ENCODE data around the gene CBL. TPM values are rescaled to one million over a fixed set of nuclear protein-coding genes. Genes with fewer than 3 reads are reported as not detected.
A peak's percentile ranks its signal among the peaks of the same experiment; 100 is the strongest.

CBL gene
- polyA plus RNA-seq, 4 donors = 2.2 to 10.1 (median 4.3) TPM

DNA sequence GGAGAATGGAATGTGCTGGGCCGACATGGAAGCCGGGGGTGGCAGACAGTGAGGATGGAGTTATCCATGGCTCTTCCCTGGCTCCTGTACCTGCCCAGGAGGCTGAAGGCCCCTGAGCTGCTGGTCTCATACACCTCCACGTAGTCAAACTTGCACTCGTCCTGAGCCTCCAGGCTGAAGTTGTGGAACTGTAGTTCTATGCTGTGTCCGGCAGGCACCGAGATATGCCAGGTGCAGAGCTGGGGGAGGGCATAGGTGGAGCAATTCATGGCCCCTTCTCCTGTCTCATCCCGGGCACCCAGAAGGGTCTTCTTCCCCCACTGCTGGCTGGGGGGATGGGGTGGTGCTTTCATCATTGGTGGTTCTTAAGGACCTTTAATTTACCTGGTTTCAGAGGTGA, 137.6 kb downstream of the CBL start:
- DNase-seq (no peak), FAIRE-seq (no peak)
- WGBS, 3 donors = 86 to 92% (median 92%) methylated on average over 7 of the region's 7 CpGs
- Histone ChIP-seq H3K27ac (ENCODE audit: low read depth in 1 of 3, low read length in 2 of 3) (no peak overlapping the region), H3K36me3 (ENCODE audit: control insufficient read depth in 3 of 3, insufficient read depth in 2 of 3, low read depth in 1 of 3, low read length in 3 of 3) (peaks cover 0 to 6% (median 0%) of the 10 kb centered on the region in 3 donors), H3K27me3 (ENCODE audit: control insufficient read depth in 3 of 3, insufficient read depth in 3 of 3, low read length in 3 of 3) (peaks cover 0 to 33% (median 0%) of the 10 kb centered on the region in 3 donors), H3K4me3 (ENCODE audit: low read depth in 1 of 3, low read length in 3 of 3) (no peak overlapping the region), H3K4me1 (ENCODE audit: control insufficient read depth in 3 of 3, insufficient read depth in 2 of 3, low read depth in 1 of 3, low read length in 2 of 3) (peaks cover 3 to 23% (median 5%) of the 10 kb centered on the region in 3 donors), H3K9me3 (ENCODE audit: control insufficient read depth in 2 of 2, insufficient read depth in 1 of 2, low read depth in 1 of 2, low read length in 1 of 2) (no peaks in the 10 kb centered on the region)

DNA sequence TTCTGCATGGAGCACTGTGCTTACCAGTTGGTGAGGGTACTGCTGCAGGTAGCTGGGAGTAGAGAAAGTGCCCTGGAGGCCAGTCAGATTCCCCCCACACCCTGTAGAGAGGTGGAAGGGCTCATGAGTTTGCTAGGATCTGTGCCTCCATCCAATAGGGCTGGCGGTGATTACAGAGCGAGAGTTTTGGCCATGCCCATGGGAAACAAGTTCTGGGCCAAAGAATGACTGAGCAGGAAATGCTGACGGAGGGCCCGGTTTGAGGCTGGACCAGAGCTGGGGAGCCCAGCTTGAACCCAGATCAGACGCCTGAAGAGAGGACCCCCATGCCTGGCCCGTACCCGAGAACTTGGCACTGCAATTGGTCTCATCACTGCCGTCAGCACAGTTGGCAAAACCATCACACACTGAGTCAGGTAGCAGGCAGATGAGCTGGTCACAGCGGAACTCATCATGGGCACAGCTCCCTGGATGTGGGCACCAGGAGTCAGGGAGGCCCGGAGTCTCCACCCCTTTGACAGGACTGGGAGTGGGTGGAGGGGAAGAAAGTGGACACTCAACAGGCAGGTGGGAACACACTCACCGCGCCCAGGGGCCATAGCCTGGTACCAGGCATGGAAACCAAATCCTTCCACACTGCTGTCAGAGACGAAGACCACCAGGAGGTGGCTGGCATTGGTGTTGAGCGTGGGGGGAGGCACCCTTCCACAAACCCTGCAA, 138.3 kb downstream of the CBL start:
- Histone ChIP-seq H3K27ac (ENCODE audit: low read depth in 1 of 3, low read length in 2 of 3) (no peak overlapping the region), H3K9me3 (ENCODE audit: control insufficient read depth in 2 of 2, insufficient read depth in 1 of 2, low read depth in 1 of 2, low read length in 1 of 2) (no peaks in the 10 kb centered on the region), H3K36me3 (ENCODE audit: control insufficient read depth in 3 of 3, insufficient read depth in 2 of 3, low read depth in 1 of 3, low read length in 3 of 3) (no peaks in the 10 kb centered on the region), H3K27me3 (ENCODE audit: control insufficient read depth in 3 of 3, insufficient read depth in 3 of 3, low read length in 3 of 3) (peaks cover 0 to 27% (median 0%) of the 10 kb centered on the region in 3 donors), H3K4me1 (ENCODE audit: control insufficient read depth in 3 of 3, insufficient read depth in 2 of 3, low read depth in 1 of 3, low read length in 2 of 3) (peaks cover 0 to 17% (median 5%) of the 10 kb centered on the region in 3 donors), H3K4me3 (ENCODE audit: low read depth in 1 of 3, low read length in 3 of 3) (no peak overlapping the region)
- DNase-seq (no peak), FAIRE-seq (no peak)
- 82 to 91% (median 83%) methylated on average over 14 of the region's 14 CpGs for WGBS, 3 donors

DNA sequence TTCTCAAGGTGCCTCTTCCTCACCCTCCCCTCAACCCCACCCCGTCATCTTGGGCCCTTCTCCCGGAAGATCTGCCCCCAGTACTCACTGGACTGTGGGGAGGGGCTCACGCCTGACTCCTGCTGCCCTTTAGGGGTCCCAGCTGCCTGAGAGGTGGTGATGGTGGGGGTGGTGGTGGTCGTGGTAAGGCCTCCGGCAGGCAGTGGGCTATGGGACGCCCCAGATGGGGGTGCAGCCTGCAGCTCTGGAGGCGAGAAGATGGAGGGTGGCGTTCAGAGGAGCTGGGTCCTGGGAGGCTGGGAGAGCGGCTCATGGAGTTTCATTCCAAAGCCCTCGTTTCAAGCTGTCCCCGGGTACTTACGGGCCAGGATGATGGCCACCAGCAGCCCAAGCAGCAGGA, 139.5 kb downstream of the CBL start:
- Histone ChIP-seq H3K27ac (ENCODE audit: low read depth in 1 of 3, low read length in 2 of 3) (no peak overlapping the region), H3K4me1 (ENCODE audit: control insufficient read depth in 3 of 3, insufficient read depth in 2 of 3, low read depth in 1 of 3, low read length in 2 of 3) (peaks cover 0 to 9% (median 5%) of the 10 kb centered on the region in 3 donors), H3K9me3 (ENCODE audit: control insufficient read depth in 2 of 2, insufficient read depth in 1 of 2, low read depth in 1 of 2, low read length in 1 of 2) (no peaks in the 10 kb centered on the region), H3K4me3 (ENCODE audit: low read depth in 1 of 3, low read length in 3 of 3) (no peak overlapping the region), H3K36me3 (ENCODE audit: control insufficient read depth in 3 of 3, insufficient read depth in 2 of 3, low read depth in 1 of 3, low read length in 3 of 3) (no peaks in the 10 kb centered on the region), H3K27me3 (ENCODE audit: control insufficient read depth in 3 of 3, insufficient read depth in 3 of 3, low read length in 3 of 3) (peaks cover 0 to 17% (median 0%) of the 10 kb centered on the region in 3 donors)
- FAIRE-seq = no peak
- WGBS, 3 donors = 79 to 89% (median 85%) methylated on average over 10 to 12 of the region's 12 CpGs
- DNase-seq = no peak

DNA sequence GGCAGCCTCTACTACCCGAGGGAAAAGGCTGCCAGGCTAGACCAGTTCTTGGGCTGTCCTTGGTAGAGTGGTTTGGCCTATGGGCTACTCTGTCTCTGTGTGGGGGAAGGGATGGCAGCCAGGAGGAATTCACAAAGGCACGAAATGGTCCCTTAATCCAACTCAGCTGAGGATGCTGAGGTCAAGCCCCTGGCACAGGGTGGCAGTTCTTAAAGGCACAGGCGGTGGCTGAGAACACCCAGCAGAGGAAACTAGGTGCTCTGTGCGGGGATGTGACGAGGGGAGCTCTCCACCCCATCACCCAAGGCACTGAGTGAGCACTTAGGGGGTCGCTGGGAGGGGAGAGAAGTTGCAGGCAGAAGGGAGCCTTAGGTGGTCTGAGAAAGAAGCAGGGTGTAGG, 140.5 kb downstream of the CBL start, which contains the start of gene MFRP:
MFRP (minus strand) TSS at position 101 of the 400 bp plus-strand sequence. CDS start 192 bp downstream, outside the sequence.
- Histone ChIP-seq H3K36me3 (ENCODE audit: control insufficient read depth in 3 of 3, insufficient read depth in 2 of 3, low read depth in 1 of 3, low read length in 3 of 3) (no peaks in the 10 kb centered on the region), H3K27ac (ENCODE audit: low read depth in 1 of 3, low read length in 2 of 3) (no peak within 1 kb of the TSS), H3K4me1 (ENCODE audit: control insufficient read depth in 3 of 3, insufficient read depth in 2 of 3, low read depth in 1 of 3, low read length in 2 of 3) (no peaks in the 10 kb centered on the region), H3K4me3 (ENCODE audit: low read depth in 1 of 3, low read length in 3 of 3) (no peak within 1 kb of the TSS), H3K27me3 (ENCODE audit: control insufficient read depth in 3 of 3, insufficient read depth in 3 of 3, low read length in 3 of 3) (peaks cover 0 to 8% (median 0%) of the 10 kb centered on the region in 3 donors), H3K9me3 (ENCODE audit: control insufficient read depth in 2 of 2, insufficient read depth in 1 of 2, low read depth in 1 of 2, low read length in 1 of 2) (no peaks in the 10 kb centered on the region)
- no peak for DNase-seq
- FAIRE-seq = no peak
- WGBS, 3 donors = 54 to 82% (median 71%) methylated on average over 6 of the region's 6 CpGs

DNA sequence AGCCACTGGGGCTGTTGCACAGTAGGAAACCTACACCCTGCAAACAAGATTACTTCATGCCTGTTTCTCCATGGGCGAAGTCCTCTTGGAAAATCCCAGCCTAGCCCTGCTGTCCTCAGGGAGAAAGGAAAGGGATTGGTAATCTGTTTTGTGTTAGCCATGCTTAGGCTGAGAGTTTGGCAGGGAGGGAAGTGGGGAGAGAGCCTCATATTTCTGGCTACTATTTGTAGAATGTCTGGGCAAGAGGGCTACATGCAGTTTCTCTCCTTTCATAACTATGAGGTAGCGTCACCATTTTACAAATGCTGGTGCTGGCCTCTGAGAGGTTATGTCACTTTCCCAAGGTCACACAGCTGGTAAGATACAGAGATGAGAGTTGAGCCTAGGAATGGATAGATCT, 141.1 kb downstream of the CBL start:
- no peaks in the 10 kb centered on the region for H3K9me3 ChIP-seq (ENCODE audit: control insufficient read depth in 2 of 2, insufficient read depth in 1 of 2, low read depth in 1 of 2, low read length in 1 of 2)
- no peak for FAIRE-seq

DNA sequence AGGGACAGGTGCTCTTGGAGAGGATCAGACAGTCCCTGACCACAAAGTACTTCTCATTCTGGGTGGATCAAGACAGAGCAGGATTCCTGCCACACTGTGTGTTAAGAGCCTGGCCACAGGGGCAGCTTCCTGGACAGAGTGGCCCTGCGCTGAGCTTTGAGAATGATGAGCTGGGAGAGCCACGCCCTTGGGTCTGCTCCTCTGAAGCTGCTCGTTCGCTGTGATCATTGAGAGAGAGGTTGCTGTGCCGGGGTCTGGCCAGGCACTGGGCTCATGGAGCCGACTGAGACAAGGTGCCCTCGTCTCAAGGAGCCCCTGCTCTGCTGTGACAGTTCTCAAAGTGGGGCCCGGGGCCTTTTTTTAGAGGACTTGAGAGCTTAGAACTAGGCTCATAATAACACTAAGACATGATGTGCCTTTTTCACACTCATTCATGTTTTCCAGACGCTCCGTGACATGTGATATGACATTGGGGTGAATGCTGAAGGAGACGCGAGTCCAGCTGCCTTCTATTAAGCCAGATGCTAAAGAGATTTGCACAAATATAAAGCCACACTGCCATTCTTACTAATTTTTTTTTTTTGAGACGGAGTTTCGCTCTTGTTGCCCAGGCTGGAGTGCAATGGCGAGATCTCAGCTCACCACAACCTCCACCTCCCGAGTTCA, 141.9 kb downstream of the CBL start:
- peaks cover 0 to 2% (median 0%) of the 10 kb centered on the region in 3 donors for H3K27me3 ChIP-seq (ENCODE audit: control insufficient read depth in 3 of 3, insufficient read depth in 3 of 3, low read length in 3 of 3)
- no peaks in the 10 kb centered on the region for H3K9me3 ChIP-seq (ENCODE audit: control insufficient read depth in 2 of 2, insufficient read depth in 1 of 2, low read depth in 1 of 2, low read length in 1 of 2)
- WGBS, 3 donors = 72 to 83% (median 83%) methylated on average over 16 of the region's 16 CpGs
- no peak for DNase-seq
- no peak for FAIRE-seq
- H3K27ac ChIP-seq (ENCODE audit: low read depth in 1 of 3, low read length in 2 of 3) = no peak overlapping the region
- H3K4me3 ChIP-seq (ENCODE audit: low read depth in 1 of 3, low read length in 3 of 3) = no peak overlapping the region
- H3K36me3 ChIP-seq (ENCODE audit: control insufficient read depth in 3 of 3, insufficient read depth in 2 of 3, low read depth in 1 of 3, low read length in 3 of 3) = no peaks in the 10 kb centered on the region
- H3K4me1 ChIP-seq (ENCODE audit: control insufficient read depth in 3 of 3, insufficient read depth in 2 of 3, low read depth in 1 of 3, low read length in 2 of 3) = peaks cover 1 to 10% (median 3%) of the 10 kb centered on the region in 3 donors

More for the DNA sequence above, 141.1 kb downstream of the CBL start:
- H3K4me1 ChIP-seq (ENCODE audit: control insufficient read depth in 3 of 3, insufficient read depth in 2 of 3, low read depth in 1 of 3, low read length in 2 of 3) = peaks cover 0 to 3% (median 0%) of the 10 kb centered on the region in 3 donors
- H3K27me3 ChIP-seq (ENCODE audit: control insufficient read depth in 3 of 3, insufficient read depth in 3 of 3, low read length in 3 of 3) = peaks cover 0 to 2% (median 0%) of the 10 kb centered on the region in 3 donors
- H3K36me3 ChIP-seq (ENCODE audit: control insufficient read depth in 3 of 3, insufficient read depth in 2 of 3, low read depth in 1 of 3, low read length in 3 of 3) = no peaks in the 10 kb centered on the region
- DNase-seq = peak in 1 of 2 donors; percentile 61
- WGBS, 3 donors = 56 to 67% (median 65%) methylated on average over 2 of the region's 2 CpGs
- no peak overlapping the region for H3K27ac ChIP-seq (ENCODE audit: low read depth in 1 of 3, low read length in 2 of 3)
- no peak overlapping the region for H3K4me3 ChIP-seq (ENCODE audit: low read depth in 1 of 3, low read length in 3 of 3)

DNA sequence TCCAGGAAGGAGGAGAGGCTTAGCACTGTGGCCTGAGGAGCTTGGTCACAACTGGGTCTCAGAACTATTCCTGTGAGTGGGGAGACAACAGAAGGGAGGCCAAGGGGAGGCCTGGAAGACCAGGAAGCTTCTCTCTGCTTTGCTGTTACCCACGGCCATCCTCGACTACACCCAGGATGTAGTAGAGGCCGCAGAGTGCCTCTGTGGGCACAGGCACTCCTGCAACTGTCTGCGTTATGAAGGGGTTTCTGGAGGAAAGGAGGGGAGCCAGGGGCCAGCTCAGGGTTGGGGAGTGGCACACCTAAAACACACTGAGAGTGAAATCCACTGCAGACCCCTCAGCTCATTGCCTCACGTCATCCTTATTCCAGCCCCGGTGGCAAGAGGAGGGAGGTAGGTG, 144.2 kb downstream of the CBL start:
- H3K4me3 ChIP-seq (ENCODE audit: low read depth in 1 of 3, low read length in 3 of 3) = no peak overlapping the region
- H3K27me3 ChIP-seq (ENCODE audit: control insufficient read depth in 3 of 3, insufficient read depth in 3 of 3, low read length in 3 of 3) = peaks cover 0 to 2% (median 0%) of the 10 kb centered on the region in 3 donors
- WGBS, 3 donors = 66 to 83% (median 82%) methylated on average over 6 of the region's 6 CpGs
- FAIRE-seq = no peak
- H3K4me1 ChIP-seq (ENCODE audit: control insufficient read depth in 3 of 3, insufficient read depth in 2 of 3, low read depth in 1 of 3, low read length in 2 of 3) = peaks cover 2 to 21% (median 3%) of the 10 kb centered on the region in 3 donors
- H3K9me3 ChIP-seq (ENCODE audit: control insufficient read depth in 2 of 2, insufficient read depth in 1 of 2, low read depth in 1 of 2, low read length in 1 of 2) = no peaks in the 10 kb centered on the region
- peaks cover 0 to 1% (median 0%) of the 10 kb centered on the region in 3 donors for H3K36me3 ChIP-seq (ENCODE audit: control insufficient read depth in 3 of 3, insufficient read depth in 2 of 3, low read depth in 1 of 3, low read length in 3 of 3)
- no peak for DNase-seq
- no peak overlapping the region for H3K27ac ChIP-seq (ENCODE audit: low read depth in 1 of 3, low read length in 2 of 3)

DNA sequence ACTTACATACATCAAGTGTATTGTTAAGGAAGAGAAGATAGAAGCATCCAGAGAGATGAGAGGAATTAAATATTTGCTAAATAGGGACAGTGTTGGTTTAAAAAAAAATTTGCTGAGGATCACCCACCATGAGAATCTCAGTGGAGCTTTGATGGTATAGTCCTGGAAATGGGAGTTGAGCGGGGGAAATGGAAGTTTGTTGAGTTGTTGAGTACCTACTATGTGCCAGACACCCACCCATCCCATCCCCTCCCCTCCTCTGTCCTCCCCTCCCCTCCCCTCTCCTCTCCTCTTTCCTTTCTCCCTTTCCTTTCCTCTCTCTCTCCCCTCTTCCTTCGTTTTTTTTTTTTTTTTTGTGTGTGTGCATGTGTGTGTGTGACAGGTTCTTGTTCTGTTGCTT, 145.1 kb downstream of the CBL start:
- Histone ChIP-seq H3K9me3 (ENCODE audit: control insufficient read depth in 2 of 2, insufficient read depth in 1 of 2, low read depth in 1 of 2, low read length in 1 of 2) (no peaks in the 10 kb centered on the region), H3K4me3 (ENCODE audit: low read depth in 1 of 3, low read length in 3 of 3) (no peak overlapping the region), H3K36me3 (ENCODE audit: control insufficient read depth in 3 of 3, insufficient read depth in 2 of 3, low read depth in 1 of 3, low read length in 3 of 3) (peaks cover 0 to 9% (median 3%) of the 10 kb centered on the region in 3 donors), H3K27me3 (ENCODE audit: control insufficient read depth in 3 of 3, insufficient read depth in 3 of 3, low read length in 3 of 3) (peaks cover 0 to 2% (median 0%) of the 10 kb centered on the region in 3 donors), H3K4me1 (ENCODE audit: control insufficient read depth in 3 of 3, insufficient read depth in 2 of 3, low read depth in 1 of 3, low read length in 2 of 3) (peaks cover 2 to 27% (median 3%) of the 10 kb centered on the region in 3 donors), H3K27ac (ENCODE audit: low read depth in 1 of 3, low read length in 2 of 3) (no peak overlapping the region)
- DNase-seq (no peak), FAIRE-seq (no peak)
- 42 to 100% (median 50%) methylated on average over 1 to 2 of the region's 2 CpGs for WGBS, 3 donors

Measured in small intestine (tissue), 7 donors.